HG03442 (cell line): ENCODE data around the gene MGME1.

Source experiments
- ATAC-seq: cut with Tn5 transposase; IDR thresholded peaks from one replicate; pipeline ENCODE4 v1.9.1; 2021; ENCODE audit warnings: mild to moderate bottlenecking, moderate library complexity; ENCODE audit not compliant: unreplicated experiment

Gene MGME1

DNA sequence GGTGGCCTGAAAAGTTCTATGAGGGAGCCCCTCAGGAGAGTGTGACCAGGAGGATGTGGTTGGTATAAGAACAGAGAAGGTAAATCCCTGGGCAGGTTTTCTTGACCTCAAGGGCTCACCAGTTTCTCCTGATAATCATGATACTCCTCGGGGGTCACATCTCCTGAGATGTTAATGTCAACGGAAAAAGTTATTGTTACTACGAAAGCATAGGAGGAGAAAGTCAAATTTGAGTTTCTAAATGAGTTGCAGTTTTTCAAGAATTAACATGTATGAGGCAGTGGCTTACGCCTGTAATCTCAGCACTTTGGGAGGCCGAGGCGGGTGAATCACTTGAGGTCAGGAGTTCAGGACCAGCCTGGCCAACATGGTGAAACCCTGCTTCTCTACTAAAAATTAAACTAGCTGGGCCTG, 23.4 kb downstream of the MGME1 start:
- peak; percentile 62 for ATAC-seq

DNA sequence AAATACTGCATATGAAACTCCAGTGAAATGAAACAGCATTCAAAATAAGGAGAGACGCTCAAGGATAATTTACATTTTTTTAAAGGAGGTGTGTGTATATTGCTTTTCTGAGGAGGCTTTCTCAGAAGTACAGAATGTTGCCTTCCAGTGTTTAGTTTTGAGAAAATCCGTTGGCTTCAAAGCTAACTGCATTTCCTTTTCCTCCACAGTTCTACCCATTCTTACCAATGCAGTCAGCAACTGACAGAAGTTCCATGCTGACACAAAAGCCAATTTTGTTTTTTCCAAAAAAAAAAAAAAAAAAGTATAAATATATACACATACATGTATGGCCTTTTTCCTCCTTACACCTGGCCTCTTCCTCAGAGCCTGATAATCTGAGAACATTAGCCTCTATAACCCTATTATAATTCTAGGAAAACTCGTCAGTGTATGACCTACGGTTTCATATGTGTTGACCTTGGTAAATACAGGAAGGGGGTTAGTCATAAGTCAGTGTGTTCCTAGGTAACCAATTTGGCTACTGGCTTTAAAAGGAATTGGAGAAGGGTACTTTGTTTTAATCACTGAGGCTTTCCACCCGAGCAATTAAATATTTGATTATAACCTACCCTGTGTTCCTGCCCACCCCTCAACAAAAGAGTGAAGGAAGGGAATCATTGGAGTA, 24.2 kb downstream of the MGME1 start:
- no peak for ATAC-seq

DNA sequence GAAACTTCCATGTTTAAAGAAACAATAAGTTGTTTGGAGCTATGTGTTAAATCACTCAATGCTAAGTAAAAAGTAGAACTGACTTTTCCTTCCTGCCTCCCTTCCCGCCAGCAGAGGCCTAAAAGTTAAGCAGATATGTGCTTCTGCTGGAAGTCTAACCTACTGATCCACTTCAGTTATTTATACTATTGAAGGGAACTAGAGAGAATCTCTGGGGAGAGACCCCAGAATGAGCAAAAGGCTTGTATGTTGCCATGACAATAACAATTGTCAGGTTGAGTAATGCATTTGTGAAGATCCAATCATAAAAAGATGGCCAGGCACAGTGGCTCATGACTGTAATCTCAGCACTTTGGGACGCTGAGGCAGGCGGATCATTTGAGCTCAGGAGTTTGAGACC, 24.7 kb downstream of the MGME1 start:
- ATAC-seq: no peak

DNA sequence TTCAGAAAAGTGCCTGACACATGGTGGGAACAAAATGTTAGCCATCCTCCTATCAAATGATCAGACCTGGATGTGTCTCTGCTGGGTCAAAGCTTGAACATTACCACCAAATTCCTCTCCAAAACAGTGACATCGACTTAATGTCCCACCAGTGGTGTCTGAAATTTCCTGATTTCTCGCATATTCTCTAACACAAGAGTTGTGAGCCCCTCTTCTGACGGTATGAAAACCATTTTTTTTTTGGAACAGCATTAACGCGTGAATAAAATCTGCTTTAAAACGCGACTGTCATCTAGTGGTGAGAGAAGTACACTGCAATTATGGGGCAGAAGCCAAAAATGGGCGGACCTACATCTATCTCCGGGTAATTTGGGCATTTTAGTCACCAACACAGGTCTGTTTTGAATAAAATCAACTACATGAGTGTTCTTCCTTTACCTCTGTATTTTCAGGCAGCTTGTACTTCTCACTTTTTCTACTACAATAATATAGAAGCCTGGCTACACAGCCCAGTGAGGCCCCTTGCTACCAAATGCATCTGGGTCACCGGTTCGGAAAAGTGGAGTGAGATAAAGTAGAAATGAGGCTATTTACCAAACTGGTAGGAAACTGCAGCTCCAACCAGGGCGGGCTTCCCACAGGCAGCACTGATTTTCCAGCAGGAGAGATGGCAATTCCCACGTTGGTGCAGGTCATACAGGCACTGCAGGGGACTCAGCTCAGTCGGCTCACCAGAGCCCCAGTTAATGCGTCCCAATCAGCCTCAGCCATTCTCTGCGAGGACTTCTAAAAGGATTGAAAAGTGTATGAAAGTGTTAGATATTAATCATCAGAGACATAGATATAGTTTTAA, 27.4 kb downstream of the MGME1 start:
- ATAC-seq: peak; percentile 44

DNA sequence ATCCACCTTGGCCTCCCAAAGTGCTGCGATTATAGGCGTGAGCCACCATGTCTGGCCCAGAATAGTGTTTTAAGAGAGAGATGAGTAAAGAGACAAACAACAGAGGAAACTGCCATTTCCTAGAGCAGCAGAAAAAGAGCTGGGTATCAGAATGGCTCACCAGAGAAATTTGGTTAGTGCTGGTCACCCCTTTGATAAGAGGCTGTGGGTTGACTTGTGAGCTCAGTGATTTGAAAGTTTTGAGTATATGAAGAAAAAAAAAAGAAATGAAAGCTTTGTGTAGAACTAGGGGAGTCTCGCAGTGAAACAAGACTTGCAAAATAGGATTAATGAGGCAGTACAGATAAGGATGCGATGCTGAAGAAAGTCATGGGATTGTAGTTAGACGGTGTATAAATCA, 29.6 kb downstream of the MGME1 start:
- no peak for ATAC-seq

DNA sequence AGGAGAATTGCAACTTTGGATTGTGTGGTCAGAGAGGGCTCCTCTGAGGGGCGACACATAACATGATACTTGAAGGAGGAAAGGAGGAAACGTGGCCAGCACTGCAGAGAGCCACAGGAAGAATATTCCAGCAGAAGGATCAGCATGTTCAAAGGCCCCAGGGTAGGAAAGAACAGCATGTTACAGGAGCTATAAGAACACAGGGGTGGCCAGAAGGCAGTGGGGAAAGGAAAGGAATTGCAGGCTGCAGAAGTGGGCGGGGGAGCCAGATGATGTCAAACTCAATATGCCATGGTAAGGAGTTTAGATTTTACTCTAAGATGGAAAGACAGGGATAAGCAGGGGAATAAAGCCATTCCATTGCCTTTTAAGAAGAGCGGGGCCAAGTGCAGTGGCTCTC, 30.7 kb downstream of the MGME1 start:
- no peak for ATAC-seq

DNA sequence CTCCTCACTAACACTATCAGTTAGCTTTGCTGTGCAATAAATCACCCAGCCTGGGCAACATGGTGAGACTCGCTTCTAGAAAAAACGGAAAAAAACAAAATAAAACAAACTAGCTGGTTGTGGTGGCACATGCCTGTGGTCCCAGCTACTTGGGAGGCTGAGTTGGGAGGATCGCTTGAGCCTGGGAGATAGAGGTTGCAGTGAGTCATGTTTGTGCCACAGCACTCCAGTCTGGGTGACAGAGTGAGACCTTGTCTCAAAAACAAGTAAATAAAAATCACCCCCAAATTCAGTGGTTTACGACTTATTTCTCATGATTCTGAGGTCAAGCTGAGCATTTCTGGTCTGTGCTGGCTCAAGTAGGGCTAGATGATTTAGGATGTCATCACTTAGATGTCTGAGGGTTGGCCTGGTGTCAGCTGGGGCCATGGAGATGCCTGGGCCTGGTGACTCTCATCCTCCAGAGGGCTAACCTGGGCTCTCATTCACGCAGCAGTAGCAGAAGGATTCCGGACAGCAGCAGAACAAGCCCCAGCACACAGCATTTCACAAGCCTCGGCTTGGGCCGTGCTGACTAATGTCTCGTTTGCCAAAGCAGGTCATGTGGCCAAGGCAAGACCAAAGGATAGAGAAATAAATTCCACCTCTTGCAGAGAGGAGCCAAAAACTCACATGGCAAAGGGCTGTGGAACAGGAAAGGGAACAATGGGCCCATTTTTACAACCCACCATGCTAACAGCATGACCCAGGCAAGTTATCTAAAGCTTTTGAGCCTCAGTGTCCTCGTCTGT, 32.5 kb downstream of the MGME1 start:
- ATAC-seq: no peak

DNA sequence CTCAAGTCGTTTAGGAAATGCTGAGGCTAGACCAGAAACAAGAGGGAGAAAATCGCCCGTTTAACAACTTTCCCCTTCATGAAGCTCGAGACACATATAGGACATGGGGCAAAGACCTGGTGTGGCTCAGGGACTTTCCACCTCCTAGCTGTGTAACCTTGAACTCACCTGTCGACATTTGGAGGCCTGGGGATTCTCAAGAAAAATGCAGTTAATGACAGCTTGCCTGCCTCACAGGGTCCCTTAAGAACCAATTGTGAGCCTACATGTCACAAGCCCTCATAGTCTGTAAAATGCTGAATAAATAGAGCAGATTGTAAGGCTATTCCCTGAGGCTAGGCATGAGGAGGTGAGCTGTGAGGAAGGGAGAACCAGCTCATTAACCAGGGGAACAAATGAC, 35.1 kb downstream of the MGME1 start:
- ATAC-seq: no peak

DNA sequence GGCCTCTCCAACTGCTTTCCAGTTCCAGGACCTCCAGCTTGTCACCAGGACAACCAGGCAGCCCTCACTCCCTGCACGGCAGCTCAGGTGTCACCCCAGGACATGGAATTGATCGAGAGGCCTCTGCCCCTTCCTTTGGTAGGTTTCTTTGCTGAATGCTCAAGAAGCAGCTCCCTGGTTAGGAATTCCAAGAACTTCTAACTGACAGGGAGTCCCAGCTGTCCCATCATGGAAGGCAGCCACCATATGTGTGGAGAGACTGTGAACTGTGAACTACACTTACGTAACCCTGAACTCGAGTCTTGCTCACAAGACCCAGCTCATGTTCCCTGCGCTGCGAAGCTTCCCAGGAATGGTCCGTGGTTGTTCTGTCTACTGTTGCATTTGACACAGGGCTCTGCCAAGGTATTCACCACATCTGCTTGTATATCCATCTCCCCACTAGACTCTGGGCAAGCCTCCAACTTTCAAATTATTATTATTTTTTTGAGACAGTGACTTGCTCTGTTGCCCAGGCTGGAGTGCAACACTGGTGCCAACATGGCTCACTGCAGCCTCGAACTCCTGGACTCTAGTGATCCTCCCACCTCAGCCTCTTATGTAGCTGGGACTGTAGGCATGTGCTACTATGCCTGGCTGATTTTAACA, 35.7 kb downstream of the MGME1 start:
- no peak for ATAC-seq

DNA sequence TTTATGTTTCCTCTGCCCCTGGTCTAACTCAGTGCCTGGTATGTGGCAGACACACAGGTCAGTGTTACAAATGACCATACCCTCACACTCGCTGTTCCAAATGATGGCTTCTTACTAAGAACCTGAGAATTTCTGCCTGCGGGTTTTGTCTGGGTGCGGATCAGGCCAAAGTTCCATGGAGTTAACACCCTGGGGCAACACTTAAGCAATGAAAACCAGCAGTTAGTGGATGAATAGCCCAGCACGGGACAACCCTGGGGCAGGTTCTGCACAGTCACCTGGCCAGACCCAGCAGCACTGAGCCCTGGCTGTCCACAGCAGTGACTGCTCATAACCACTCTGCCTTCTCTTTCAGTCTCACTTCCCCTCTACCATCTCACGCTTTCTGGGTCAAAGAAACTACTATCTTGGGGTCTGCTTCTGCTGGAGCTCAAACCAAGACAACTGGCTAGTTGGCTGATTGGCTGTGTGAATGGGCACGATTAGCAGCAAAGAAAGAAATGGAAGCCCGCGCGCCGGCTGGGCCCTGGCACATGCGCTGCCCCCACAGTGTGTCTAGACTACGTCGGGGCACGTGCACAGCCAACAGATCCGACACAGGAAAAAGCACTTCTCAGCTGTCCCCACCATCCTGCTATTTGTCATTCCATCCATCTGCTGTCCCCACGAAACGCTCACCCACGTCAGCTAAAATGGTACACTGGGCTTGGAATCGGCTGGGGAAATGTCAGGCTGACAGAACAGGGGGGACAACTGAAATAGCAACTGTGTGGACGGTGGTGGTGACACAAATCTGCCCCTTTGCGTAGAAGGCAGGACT, 36.6 kb downstream of the MGME1 start:
- ATAC-seq: peak; percentile 95

DNA sequence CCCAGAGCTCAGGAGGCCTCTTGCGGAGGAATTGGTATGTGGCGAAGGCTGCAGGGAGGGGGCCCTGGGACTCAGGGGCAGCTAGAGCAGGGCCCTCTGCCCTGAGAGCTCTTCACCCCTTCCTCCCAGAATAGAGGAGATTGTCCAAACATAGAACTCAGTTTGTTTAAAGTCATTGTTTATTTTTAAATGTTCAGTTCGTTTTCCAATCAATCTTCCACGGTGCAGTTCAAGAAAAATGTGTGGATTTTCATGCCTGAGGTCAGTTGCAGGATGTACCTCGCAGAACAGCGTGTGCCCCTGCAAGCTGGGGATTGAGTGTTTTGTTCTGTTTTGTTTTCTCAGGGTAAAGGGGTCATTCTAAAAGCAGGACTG, 37.2 kb downstream of the MGME1 start:
- ATAC-seq: no peak

DNA sequence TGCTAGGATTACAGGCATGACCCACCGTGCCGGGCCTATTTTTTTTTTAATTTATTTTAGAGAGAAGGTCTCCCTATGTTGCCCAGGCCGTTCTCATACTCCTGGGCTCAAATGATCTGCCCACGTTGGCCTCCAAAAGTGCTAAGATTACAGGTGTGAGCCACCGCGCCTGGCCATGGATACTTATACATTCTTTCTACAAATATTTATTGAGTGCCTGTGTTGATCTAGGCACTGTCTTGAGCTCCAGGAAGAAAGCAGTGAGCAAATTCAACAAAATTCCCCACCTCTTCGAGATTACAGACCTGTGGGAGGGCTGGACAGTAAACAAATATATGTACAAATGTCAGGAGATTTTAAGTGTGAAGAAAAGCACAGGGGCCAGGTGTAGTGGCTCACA, 37.9 kb downstream of the MGME1 start:
- ATAC-seq: no peak

DNA sequence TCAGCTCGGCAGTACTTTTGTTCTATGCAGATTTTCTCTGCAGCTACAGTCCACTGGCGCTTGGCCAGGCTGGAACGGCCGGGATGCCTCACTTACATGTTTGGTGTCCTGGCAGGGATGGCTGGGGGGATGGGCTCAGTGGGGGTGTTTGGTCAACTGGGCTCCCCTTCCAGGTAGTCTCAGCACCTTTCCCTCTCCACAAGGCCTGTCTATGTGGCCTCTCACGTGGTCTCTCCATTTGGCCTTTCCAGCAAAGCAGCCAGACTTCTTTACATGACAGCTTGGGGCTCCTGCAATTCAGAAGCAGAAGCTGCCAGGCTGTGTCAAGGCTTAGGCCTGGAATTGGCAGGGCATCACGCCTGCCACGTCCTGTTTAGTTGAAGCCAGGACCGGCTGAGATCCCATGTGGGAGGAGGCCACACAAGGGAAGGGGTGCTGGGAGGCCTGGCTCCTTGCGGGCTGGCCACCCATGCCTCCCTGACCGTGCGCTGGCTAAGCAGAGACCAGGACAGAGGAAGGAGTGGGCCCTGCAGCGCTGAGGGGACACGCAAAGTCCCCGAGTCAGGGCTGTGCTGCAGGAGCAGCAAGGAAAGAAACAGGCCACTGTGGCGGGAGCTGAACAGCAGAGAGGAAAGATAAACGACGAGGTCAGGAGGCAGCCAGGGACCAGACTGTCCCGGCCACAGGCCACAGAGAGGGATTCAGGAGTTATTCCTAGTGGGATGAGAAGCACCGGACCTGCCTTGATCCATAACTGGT, 38.9 kb downstream of the MGME1 start:
- ATAC-seq: no peak

DNA sequence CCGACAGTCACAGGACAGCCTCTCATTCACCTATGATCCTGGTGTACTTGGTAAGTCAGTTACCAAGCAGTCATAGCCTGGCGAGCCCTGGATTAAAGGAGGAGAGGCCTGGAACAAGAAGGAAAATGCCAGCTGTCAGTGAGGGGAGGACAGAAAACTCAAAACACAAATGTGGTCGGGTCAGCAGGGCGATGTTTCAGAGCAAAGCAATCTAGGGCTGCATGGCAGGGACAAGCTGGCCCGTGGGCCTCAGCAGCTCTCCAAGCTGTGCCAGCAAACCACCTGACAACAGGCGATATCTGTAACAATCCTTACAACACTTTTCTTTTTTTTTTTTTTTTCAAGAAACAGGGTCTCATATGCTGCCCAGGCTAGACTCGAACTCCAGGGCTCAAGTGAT, 40.3 kb downstream of the MGME1 start:
- ATAC-seq: no peak

DNA sequence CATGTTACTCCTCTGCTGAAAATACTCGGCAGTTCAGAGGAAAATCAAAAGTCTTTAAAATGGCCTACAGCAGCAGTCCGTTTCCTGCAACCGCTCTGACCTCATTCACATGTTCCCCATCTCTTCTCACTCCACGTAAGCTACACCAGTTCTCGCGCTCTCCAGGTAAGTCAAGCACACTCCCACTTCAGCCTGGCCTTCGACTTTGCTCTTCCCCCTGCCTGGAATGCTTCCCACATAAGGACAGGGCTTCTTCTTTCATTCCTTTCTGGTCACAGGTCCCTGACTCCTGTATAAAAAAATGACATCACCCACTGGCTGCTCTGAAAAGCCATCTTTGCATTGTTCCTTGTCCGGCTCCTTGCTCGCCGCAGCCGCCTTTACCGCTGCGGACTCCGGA, 42.7 kb downstream of the MGME1 start:
- ATAC-seq: no peak

DNA sequence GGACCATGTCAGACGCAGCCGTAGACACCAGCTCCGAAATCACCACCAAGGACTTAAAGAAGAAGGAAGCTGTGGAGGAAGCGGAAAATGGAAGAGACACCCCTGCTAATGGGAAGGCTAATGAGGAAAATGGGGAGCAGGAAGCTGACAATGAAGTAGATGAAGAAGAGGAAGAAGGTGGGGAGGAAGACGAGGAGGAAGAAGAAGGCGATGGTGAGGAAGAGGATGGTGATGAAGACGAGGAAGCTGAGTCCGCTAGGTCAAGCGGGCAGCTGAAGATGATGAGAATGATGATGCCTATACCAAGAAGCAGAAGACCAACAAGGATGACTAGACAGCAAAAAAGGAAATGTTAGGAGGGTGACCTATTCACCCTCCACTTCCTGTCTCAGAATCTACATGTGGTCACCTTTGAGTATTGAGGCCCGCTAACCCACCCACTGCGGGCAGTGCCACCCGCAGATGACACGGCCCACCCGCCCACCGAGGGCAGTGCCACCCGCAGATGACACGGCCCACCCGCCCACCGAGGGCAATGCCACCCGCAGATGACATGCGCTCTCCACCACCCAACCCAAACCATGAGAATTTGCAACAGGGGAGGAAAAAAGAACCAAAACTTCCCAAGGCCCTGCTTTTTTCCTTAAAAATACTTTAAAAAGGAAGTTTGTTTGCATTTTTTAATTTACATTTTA, 43.3 kb downstream of the MGME1 start:
- ATAC-seq: no peak

DNA sequence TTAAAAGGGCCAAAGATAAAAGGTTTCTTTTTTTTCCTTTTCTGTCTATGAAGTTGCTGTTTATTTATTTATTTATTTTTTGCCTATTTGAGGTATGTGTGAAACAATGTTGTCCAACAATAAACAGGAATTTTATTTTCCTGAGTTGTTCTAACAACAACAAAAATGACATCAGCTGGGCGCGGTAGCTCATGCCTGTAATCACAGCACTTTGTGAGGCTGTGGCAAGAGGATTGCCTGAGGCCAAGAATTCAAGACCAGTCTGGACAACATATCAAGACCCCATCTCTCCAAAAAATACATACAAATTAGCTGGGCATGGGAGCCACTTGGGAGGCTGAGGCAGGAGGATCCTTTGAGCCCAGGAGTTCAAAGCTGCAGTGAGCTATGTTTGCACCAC, 44.1 kb downstream of the MGME1 start:
- ATAC-seq: no peak

DNA sequence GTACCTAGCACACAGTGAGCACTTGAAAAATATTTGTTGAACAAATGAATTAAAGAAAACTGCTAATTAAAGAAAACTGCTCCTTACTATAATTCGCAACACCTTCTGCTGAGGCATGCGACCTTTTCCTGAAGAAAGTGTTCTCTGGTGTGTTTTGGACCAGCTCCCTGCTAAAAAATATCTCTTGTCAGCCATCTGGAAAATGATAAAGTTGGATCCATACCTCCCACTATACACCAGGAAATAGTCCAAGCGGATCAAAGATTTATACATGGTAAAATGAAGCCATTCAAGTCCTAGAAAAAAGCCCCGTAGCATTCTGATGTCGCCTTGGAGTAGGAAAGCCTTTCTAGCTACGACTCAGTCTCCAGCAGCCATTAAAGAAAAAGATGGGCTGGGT, 45.6 kb downstream of the MGME1 start:
- ATAC-seq: no peak

DNA sequence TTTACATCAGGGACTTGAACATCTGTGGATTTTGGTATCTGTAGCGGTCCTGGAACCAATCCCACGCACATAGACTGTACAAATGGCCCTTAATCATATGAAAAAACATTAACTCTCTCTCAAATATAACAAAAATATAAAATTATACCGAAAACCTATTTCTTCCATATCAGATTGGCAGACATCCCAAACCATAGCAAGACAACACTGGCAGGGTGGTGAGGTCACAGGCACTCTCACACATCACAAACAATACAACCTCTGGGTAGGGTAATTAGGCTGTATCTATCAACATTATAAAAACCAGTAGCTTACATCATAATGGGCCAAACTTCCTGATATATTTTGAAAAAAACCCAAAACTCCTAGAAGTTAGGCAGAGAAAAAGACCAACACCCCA, 48.0 kb downstream of the MGME1 start:
- ATAC-seq: no peak
